ENCODE measurements around the gene TRIOBP. TPM values are rescaled to one million over a fixed set of nuclear protein-coding genes. Genes with fewer than 3 reads are reported as not detected.
A peak's percentile ranks its signal among the peaks of the same experiment; 100 is the strongest.

The TRIOBP gene
- total RNA-seq, 1 experiment from 2014 or later: 38.4 TPM

GRCh38 chr22:37731804-37732471, 35.1 kb downstream of the TRIOBP start:
- no TSS peak for BruUV-seq (replicated peaks)
- Histone ChIP-seq H3K36me3 (ENCODE audit: control insufficient read depth, insufficient read depth, low read length) (no peaks in the 10 kb centered on the region), H3K27me3 (replicated peaks; ENCODE audit: control insufficient read depth, insufficient read depth, low read length) (no peaks in the 10 kb centered on the region), H3K9me3 (no peaks in the 10 kb centered on the region), H3K4me1 (peaks cover 35% of the 10 kb centered on the region), H3K4me3 (ENCODE audit: low read depth, low read length) (no peak overlapping the region)
- peak; percentile 15 to 33 for TF ChIP-seq CTCF (IDR thresholded peaks at IDR 0.05; ENCODE audit: insufficient read depth in 1 of 2, low read depth in 1 of 2, low read length in 1 of 2, severe bottlenecking in 1 of 2, unreplicated experiment in 1 of 2)
- CTCF ChIA-PET: interaction anchor here (0.7 kb wide), 1 partner anchor 44 kb away, joined by 7 read pairs; no protein-coding TSS in a partner anchor
- Mint-ChIP-seq H3K27ac (ENCODE audit: unreplicated experiment) (peak overlapping the region; percentile 96), H3K4me3 (ENCODE audit: unreplicated experiment) (peak overlapping the region; percentile 57), H3K36me3 (ENCODE audit: insufficient read depth, unreplicated experiment) (peaks cover 7% of the 10 kb centered on the region), H3K4me1 (ENCODE audit: low read depth, unreplicated experiment) (peaks cover 13% of the 10 kb centered on the region), H3K9me3 (ENCODE audit: unreplicated experiment) (no peaks in the 10 kb centered on the region), H3K27me3 (ENCODE audit: insufficient read depth, unreplicated experiment) (no peaks in the 10 kb centered on the region)
- peak; percentile 85 to 87 for DNase-seq
- intact Hi-C loops (cut with micrococcal nuclease; ENCODE audit: unreplicated experiment): loop anchor here (2.0 to 5.0 kb wide), 2 partner anchors 35 to 60 kb away; partner anchors contain the start of gene TRIOBP
- POLR2A ChIA-PET: no interaction called here

- H3K4me3 Mint-ChIP-seq (ENCODE audit: unreplicated experiment): peak overlapping the region; percentile 57
- Histone ChIP-seq H3K27me3 (replicated peaks; ENCODE audit: control insufficient read depth, insufficient read depth, low read length) (no peaks in the 10 kb centered on the region), H3K4me3 (ENCODE audit: low read depth, low read length) (no peak overlapping the region), H3K9me3 (no peaks in the 10 kb centered on the region), H3K4me1 (peaks cover 35% of the 10 kb centered on the region), H3K36me3 (ENCODE audit: control insufficient read depth, insufficient read depth, low read length) (no peaks in the 10 kb centered on the region)
- H3K27ac Mint-ChIP-seq (ENCODE audit: unreplicated experiment): peak overlapping the region; percentile 96
- POLR2A ChIA-PET: interaction anchor here (0.5 to 0.6 kb wide), 2 partner anchors 70 to 75 kb away, joined by 4 to 8 read pairs; partner anchors contain the start of gene GCAT
- no peaks in the 10 kb centered on the region for H3K9me3 Mint-ChIP-seq (ENCODE audit: unreplicated experiment)
- peaks cover 8% of the 10 kb centered on the region for H3K36me3 Mint-ChIP-seq (ENCODE audit: insufficient read depth, unreplicated experiment)
- H3K4me1 Mint-ChIP-seq (ENCODE audit: low read depth, unreplicated experiment): peaks cover 13% of the 10 kb centered on the region
- intact Hi-C loops (cut with micrococcal nuclease; ENCODE audit: unreplicated experiment): loop anchor here (2.0 to 5.0 kb wide), 2 partner anchors 36 to 59 kb away; partner anchors contain the start of gene TRIOBP
- CTCF ChIA-PET: interaction anchor here (0.6 kb wide), 1 partner anchor 94 kb away, joined by 3 read pairs; no protein-coding TSS in a partner anchor
- DNase-seq: no peak
- H3K27me3 Mint-ChIP-seq (ENCODE audit: insufficient read depth, unreplicated experiment): no peaks in the 10 kb centered on the region
- no TSS peak for BruUV-seq (replicated peaks)
- no peak for TF ChIP-seq CTCF (IDR thresholded peaks at IDR 0.05; ENCODE audit: insufficient read depth in 1 of 2, low read depth in 1 of 2, low read length in 1 of 2, severe bottlenecking in 1 of 2, unreplicated experiment in 1 of 2)
Observed at GRCh38 chr22:37732699-37733607, 36.1 kb downstream of the TRIOBP start.

Data from Caco-2 (cell line).